GM21619 (cell line): ENCODE data around the gene ZDHHC3.
"Not testable (repeated sequence)": the region's sequence is repeated elsewhere in the genome, so short reads cannot be mapped to it uniquely, and the experiment has no call there.

Experiments
- ATAC-seq: cut with Tn5 transposase; IDR thresholded peaks from one replicate; pipeline ENCODE4 v1.9.1; 2021; ENCODE audit not compliant: unreplicated experiment

The ZDHHC3 gene

DNA sequence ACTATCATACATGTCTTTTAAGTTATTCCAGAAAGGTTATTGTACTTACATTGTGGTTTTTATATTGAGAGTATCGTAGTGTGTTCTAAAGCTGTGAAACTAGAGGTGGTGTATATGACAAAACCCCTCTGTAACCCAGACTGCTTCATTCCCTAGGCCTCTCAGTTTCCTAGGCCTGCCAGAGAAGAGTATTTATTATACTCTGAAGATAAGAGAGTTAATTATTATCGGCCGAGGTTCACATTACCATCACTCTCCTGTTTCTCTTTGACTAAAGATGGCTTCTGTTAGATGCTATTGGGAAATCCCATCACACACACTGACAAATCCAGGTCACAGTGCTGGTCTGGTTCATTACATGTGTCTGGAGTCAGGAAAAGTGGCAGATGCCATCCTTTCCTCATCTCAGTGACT is 20.6 kb upstream of the ZDHHC3 start:
- peak; percentile 66 for ATAC-seq

DNA sequence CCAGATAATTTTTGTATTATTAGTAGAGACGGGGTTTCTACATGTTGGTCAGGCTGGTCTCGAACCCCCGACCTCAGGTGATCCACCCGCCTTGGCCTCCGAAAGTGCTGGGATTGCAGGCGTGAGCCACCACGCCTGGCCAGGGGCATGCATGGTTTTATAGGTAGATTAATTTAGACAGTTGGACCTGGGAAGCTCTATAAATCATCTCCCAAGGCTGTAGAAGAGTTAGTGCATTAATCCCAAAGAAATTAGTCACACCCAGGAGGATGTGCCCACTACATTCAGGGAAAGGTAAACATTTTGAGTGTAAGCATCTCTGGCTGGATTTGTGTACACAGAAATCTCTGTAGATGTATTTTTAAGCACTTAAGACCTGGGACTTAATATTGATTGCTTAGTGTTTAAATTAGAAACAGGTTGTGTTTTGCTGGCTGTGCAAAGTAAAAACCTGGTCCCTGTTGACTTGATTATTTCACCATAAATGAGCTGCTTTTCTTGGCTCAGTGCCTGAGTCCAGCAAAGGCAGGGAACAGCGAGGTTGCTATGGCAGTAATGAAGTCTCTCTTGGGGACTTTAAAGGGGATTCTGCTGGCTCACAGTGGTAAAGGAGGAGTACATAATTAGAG is 19.3 kb upstream of the ZDHHC3 start:
- no peak for ATAC-seq

DNA sequence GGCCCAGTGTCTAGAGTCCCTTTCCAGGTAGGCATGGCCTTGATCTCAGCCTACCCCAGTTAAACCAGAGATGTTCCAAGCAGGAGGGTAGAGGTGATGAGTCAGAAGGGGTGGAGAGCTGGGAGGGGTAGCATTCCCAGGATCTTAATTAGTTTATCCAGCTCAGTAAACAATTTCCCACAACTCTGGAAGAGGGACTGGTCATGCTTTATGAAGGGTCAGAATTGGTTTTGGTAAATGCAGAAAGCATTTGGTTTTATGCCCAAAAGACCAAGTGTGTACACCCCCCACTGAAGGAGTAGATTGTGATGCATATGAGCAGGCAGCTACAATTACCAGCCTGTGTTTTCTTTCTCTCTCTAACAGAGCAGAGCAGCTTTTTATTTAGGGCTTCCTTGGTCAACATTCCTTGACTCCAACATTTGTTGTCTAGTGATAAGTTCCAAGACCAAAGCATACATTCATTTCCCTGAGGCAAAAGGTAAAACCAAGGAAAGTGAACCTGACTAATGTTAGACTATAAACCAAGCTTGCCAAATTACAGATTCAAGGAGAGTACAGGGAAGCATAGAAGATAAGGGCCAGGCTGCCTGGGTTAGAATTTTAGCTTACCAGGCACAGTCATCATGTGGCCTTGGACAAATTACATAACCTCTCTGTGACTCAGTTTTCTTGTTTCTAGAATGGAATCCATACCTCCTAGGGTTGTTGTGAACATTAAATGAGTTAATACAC is 17.7 kb upstream of the ZDHHC3 start:
- ATAC-seq = no peak

DNA sequence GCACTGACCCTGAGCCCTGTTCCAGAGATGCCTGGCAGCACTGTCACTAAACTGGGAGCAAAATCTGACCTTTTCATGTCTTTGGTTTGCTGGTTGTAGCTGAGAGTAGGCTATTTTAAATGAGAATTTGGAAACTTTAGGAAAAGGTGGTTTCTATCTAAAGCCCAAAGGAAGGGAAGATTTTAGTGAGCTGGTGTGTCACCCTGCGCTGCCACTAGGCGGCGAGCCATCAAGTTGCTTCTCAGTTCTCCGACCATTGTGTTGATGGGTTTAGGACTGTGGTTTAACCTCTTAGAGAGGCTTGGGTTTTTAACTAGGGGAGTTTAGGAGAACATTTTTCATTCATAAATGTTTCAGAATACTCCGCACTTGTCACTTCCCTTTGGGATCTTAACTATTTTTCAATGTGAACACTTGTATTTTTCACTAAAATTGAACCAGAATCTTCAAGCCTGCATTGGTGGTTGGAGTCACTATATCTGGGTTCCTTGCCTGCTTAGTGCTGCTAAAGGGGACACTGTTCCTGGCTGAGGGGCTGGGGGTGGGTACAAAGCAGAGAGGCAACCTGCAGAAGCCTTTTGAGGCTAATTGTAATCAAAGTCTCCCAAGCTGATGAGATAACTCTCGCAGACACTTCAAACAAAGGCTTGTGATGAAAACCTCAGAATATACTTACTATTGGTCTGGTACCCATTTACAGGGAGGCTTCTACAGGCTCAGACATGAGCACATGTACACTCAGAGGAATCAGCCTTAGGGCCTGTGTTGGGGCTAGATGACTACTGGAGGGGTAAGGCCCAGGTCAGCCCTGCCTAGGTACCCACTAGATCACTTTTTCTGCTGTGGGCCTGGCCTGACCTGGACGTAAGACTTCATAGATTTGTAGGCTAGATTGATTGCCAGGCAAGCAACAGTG is 16.8 kb upstream of the ZDHHC3 start:
- ATAC-seq = no peak

DNA sequence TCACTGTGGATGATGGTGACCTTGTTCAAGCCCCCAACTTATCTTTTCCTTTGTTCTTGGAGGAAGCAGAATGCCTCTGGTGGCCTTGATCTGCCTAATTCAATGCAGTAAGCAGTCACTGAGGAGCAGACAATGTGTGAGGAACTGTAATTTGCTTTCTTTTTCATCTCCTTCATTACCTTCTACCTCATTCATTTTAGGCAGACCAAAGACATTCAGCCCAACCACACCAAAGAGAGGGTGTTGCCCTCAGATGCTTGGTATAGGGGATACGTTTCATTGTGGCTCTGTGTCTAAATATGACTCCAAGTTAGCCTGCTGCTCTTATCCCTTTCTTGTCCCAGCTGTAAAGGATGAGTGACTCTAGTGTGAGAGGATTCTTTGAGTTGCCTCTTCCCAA is 15.4 kb upstream of the ZDHHC3 start:
- ATAC-seq = no peak

DNA sequence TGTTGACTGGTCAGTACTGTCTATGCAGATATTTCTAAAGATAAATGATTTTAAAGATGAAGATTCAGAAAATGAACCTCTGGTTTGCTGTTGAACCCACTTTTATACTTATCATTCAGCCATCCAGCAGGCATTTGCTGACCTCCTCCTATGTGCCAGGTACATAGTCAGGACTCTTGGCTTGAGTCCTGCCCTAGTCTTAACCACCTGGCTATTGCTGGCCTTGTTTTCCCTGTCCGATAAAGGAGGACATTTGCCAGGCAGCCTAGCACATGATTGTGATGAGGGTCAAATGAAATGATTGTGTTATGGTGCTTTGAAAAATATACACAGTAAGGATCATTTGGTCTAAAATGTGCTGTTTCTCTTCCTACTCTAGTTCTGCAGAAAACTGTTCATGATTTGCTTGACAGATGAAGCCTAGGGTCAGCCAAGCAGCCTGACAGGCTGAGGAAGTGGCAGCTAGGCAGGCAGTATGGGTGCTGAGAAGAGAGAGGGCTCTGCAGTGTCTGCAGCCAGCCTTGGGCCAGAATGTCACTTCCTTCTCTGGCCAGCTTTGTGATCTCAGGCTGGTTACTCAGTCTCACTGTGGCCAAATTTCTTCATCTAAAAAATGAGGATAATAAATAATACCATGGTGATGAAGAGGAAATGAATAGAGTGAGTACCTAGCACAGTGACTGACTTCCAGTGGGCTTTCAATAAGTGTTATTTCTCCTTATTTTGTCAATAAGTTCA is 13.8 kb upstream of the ZDHHC3 start:
- no peak for ATAC-seq

DNA sequence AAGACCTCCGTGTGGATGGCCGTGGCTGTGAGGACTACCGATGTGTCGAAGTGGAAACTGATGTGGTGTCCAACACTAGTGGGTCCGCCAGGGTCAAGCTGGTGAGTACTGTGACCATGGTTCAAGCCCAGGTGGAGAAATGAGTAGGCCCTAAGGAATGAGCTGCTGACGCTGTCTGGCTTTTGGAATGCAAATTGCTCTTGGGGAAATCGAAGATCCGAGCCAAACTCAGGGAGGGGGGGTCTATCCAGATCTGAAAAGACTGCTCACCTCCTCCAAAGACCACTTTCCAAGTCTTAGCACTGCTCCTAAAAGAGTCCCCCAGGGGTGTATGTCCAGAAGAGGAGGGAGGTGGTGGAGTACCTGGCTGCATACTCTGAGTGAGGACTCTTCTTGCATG is 13.2 kb upstream of the ZDHHC3 start:
- ATAC-seq = no peak

DNA sequence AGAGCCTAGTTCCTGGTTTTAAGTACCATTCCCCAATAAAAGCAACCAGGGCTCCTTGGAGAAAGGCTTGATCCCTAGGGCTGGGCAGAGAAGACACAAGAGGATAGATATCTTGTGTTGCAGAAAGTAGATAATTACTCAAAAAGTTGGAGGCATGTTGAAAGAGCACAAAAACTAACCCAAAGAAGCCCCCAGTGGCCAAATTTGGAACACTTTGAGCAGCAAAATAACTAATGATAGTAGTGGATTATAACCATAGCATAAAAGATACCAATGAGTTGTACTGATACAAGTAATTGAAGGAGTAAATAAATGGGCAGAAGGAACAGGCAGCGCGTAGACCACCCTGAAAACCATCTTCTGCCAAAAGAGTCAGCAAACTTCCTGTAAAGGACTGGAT is 12.1 kb upstream of the ZDHHC3 start:
- ATAC-seq = no peak

DNA sequence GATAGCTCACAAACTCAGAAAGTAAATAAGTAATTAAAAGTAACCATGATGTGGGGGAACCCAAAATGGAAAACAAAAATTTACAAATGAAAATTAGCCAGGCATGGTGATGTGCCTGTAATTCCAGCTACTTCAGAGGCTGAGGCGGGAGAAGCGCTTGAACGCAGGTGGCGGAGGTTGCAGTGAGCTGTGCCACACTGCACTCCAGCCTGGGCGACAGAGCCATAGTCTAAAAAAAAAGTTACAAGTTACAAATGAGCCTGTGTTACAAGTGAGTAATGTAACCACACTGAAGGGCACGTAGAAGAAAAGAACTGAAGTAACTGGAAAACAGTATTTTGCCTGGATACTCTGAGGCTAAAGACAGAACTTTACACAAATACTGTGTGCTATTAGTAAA is 11.4 kb upstream of the ZDHHC3 start:
- no peak for ATAC-seq

DNA sequence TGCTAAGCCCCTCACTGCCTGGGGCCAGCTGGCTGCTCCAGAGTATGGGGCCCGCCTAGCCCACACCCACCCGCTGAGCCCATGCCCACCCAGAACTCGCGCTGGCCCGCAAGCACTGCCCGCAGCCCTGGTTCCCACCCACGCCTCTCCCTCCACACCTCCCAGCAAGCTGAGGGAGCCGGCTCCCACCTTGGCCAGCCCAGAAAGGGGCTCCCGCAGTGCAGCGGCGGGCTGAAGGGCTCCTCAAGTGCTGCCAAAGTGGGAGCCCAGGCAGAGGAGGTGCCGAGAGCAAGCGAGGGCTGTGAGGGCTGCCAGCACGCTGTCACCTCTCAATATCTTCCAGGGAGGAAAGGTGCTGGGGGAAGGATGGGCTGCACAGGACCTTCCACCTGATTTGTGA is 10.4 kb upstream of the ZDHHC3 start:
- not testable (repeated sequence) for ATAC-seq

DNA sequence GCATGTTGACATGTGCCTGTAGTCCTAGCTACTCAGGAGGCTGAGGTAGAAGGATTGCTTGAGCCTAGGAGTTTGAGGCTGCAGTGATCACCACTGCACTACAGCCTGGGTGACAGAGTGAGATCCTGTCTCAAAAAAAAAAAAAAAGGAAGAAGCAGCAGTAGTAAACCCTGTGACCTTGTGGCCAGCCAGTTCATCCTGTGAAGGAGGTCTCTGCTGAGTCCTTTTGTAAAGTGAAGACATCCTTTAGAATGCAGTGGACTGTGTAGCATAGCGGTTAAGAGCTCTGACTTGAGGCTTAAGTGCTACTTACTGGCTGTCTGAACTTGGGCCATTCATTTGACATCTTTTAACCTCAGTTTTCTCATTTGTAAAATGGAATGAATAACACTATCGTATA is 8.4 kb upstream of the ZDHHC3 start:
- ATAC-seq = no peak

DNA sequence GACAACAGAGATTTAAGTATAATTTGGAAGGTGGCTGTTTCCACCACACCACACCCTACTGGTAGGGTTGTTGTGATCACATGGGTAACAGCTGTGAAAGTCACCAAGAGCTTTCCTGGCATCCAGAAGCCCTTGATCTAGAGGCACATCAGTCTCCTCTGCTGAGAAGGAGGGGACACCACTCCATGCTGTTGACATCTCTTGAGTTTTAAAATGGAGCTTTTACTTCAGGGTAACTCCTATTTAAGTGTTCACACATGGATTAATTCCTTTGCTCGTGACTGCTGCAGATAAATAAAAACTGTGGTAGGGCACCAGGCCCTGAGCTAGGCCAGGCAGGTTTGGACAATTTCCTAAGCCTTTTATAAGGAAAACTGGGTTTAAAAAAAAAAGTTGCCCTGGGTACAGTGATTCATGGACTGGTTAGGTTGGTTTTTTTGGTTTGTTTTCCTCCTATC is 7.5 kb upstream of the ZDHHC3 start:
- ATAC-seq = no peak

DNA sequence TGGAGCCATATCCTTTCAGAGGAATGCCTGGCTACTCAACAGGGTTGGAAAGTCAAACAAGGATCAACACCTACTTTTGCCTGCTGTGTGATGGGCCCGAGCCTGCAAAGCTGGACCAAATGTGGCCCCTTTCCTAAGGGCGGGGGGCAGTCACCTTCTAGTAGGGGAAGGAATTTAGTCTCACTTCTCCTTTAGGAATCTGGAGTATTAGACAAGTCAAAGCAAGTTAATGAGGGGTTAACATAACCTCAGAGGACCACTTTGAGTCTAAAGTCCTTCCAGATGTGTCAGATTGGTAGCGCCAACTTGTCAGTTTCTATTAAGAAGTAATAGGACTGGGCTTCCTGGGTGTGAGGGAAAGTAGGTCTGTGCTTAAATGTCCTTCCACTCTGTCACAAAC is 6.8 kb upstream of the ZDHHC3 start:
- ATAC-seq = no peak

DNA sequence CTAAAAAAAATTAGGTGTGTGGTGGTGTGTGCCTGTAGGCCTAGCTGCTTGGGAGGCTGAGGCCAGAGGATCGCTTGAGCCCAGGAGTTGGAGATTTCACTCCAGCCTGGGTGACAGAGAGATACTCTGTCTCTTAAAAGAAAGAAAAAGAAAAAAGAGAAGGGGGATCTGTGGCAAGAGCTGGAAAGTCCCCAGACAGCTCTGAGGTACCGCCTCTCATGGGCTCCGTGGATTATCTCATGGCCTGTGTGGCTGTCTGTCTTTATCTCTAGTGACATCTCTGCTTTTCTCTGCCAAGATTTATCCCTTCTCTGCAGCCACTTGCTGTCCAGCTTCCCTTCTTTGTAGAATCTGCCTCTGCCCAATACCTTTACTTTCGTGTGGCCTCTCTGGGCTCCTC is 5.8 kb upstream of the ZDHHC3 start:
- no peak for ATAC-seq

DNA sequence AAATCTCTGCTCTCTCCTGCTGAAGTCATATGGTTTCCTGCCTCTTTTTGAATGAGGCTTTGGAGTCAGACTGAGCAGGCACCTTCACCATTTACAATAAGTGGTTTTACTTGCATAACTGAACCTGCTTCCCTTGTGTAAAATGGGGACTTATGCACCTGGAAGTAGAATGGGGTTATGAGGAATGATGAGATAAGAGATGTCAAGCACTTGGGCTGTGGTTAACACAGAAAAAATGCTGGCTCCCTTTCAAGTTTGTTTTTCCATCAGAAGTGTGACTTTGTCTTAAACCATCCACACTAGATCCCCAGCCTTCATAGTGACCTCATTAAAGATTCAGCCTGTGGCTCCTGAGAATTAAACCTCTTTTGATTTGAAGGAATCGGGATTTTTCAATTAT is 5.2 kb upstream of the ZDHHC3 start:
- no peak for ATAC-seq

DNA sequence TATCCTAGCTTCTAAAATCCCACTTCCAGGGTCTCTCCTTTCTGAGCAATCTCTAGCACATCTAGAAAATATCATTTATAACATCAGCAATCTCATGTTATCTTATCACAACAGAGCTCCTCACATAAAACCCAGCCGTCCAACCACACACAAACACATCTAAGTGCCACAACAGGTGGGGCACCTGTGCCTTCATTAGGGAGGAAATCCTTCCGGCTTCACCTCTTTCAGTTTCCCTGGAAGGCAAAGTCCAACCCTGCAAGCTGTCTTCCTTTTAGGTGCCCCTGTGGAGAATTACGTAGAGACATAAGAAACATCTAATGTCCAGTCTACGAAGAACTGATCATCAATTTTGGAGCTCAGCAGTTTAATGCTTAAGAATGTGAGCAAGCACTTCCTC is 1.6 kb downstream of the ZDHHC3 start:
- ATAC-seq = no peak

DNA sequence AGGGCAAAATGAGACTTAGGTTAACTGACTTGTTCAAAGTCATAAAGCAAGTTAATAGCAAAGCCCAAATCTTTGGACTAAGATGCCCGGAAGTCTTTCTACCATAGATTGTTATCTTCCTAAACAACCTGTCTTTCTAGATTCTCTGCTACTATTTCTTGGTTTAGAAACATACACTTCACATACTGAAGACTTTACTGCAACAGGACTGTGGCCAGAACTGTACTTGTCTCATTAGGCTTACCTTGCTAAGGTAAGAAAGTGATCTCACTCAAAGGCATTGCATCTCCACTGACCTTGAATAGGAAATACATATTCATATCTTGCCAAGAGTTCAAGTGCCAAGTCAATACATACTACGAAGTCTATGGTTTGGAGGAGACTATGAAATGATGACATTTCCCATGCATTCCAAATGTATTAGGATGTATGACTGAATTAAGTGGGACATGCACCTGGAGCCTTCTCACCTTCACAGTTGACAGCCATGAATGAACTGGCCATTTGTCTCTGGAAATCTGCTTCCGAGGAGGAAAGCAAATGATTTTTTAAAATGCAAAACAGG is 5.0 kb downstream of the ZDHHC3 start:
- no peak for ATAC-seq

DNA sequence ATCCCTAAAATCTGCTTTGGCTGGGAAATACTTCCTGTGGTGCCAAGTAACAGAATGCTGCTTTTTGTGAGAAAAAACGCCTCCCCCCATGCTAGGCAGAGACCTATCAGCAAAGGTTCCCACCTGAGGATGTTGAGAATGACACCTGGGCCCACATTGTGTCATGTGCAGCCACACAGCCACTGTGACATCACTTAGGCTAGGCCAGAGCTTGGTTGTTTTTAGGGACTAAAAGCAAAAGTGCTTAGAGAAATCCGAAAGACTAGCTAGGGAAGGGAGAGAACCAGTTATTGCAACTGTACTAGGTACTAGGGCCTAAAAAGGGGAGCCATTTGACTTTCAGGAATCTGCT is 6.2 kb downstream of the ZDHHC3 start:
- no peak for ATAC-seq

DNA sequence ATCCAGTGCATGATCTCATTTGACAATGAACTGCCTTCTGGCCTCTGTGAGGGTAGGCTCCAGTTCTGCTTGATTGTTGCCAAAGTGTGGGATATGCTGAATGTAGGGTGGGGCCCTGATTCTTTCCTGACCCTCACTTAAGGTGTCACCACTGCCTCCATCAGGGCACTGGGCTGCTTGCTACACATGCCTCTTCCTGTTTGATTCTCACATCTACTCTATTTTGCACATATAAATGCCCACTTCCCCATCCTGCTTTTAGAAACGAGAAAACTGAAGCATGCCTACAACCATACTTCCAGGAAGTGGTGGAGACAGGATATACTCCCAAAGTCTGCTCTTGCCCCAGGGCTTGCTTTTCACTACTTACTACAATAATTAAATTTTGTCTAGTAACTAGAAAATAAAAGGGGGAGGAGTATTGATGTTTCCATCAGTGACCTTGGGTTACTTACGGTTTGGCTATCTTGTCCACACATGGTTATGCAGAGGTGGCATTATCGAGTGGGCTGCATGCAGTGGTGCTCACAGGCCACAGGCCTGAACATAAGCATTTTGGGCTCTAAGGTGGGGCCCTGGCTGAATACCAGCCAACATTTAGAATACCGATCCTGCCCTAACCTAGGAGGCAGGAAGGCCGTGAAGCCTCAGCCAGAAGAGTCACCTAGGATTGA is 6.7 kb downstream of the ZDHHC3 start:
- ATAC-seq = no peak

DNA sequence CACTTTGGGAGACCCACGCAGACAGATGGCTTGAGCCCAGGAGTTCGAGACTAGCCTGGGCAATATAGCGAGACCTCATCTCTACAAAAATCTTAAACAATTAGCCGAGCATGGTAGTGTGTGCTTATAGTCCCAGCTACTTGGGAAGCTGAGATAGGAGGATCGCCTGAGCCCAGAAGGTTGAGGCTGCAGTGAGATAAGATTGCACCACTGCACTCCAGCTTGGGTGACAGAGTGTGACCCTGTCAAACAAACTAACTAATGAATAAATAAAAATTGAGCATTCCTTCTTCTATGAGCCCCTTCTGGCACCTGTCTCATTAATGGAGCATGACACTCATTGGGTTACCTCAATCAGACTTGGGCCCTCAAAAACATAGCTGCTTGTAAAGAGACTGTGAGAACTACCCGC is 7.5 kb downstream of the ZDHHC3 start:
- no peak for ATAC-seq
